OCI-LY7 (cell line): ENCODE data around the gene SLC9A9.

Experiments used
- CTCF ChIP-seq: fragments of 200-600 bp; sonication (generic); conservative IDR thresholded peaks from 2 replicates; pipeline ENCODE4 v1.5.1; 2014; ENCODE audit warnings: mild to moderate bottlenecking, antibody characterized with exemption, low read length, moderate library complexity, mixed read lengths
- EZH2phosphoT487 ChIP-seq: fragments of 200-600 bp; sonication (generic); IDR thresholded peaks from 2 replicates; pipeline ENCODE4 v1.6.1; 2018; ENCODE audit warnings: low read depth, borderline replicate concordance, mild to moderate bottlenecking, mixed run types, antibody characterized with exemption, low read length, moderate library complexity, mixed read lengths

GRCh38 chr3:143228405-143228804 lies 619.9 kb downstream of the SLC9A9 start:
- no peak for TF ChIP-seq CTCF
- TF ChIP-seq EZH2phosphoT487 = no peak
